ENCODE measurements around the gene RCSD1.

The RCSD1 gene

DNA sequence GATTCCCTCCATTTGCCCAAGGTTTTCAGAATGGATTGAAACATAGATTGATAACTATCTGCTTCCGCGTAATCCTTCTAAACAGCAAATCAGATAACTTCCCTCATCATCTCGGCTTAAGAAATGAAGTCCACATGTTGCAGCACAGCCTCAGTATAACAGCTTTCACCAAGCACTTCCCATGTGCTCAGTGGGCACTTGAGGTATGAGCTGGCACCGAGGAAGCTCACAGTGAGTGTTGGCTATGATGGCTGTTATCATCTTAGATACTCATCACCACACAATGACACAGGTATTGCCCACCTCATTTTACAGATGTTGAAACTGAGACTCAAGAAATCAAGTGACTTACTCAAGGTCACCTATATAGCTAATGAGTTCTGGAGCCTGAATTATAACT, 43.2 kb downstream of the RCSD1 start:
- H3K27ac ChIP-seq: no peak overlapping the region
- TF ChIP-seq, protein P1, sequence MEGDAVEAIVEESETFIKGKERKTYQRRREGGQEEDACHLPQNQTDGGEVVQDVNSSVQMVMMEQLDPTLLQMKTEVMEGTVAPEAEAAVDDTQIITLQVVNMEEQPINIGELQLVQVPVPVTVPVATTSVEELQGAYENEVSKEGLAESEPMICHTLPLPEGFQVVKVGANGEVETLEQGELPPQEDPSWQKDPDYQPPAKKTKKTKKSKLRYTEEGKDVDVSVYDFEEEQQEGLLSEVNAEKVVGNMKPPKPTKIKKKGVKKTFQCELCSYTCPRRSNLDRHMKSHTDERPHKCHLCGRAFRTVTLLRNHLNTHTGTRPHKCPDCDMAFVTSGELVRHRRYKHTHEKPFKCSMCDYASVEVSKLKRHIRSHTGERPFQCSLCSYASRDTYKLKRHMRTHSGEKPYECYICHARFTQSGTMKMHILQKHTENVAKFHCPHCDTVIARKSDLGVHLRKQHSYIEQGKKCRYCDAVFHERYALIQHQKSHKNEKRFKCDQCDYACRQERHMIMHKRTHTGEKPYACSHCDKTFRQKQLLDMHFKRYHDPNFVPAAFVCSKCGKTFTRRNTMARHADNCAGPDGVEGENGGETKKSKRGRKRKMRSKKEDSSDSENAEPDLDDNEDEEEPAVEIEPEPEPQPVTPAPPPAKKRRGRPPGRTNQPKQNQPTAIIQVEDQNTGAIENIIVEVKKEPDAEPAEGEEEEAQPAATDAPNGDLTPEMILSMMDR (IDR thresholded peaks at IDR 0.05; ENCODE audit: low read depth, low read length, missing control alignments): no peak
- no peak for DNase-seq
- in situ Hi-C loops (cut with HindIII; ENCODE audit: low pct_ligation_motif_present, low sequenced_read_pairs): no loop called here
- no peaks in the 10 kb centered on the region for H3K36me3 ChIP-seq (replicated peaks)
- H3K4me3 ChIP-seq (ENCODE audit: low read depth, low read length): no peak overlapping the region
- no peaks in the 10 kb centered on the region for H3K27me3 ChIP-seq (replicated peaks)

GRCh38 chr1:167674156-167674555, 44.1 kb downstream of the RCSD1 start:
- TF ChIP-seq, protein P1 (IDR thresholded peaks at IDR 0.05; ENCODE audit: low read depth, low read length, missing control alignments): no peak
- no peak overlapping the region for H3K27ac ChIP-seq
- no peaks in the 10 kb centered on the region for H3K36me3 ChIP-seq (replicated peaks)
- in situ Hi-C loops (cut with HindIII; ENCODE audit: low pct_ligation_motif_present, low sequenced_read_pairs): no loop called here
- H3K27me3 ChIP-seq (replicated peaks): no peaks in the 10 kb centered on the region
- no peak for DNase-seq
- no peak overlapping the region for H3K4me3 ChIP-seq (ENCODE audit: low read depth, low read length)

GRCh38 chr1:167675440-167675839, 45.4 kb downstream of the RCSD1 start:
- no peak for DNase-seq
- in situ Hi-C loops (cut with HindIII; ENCODE audit: low pct_ligation_motif_present, low sequenced_read_pairs): no loop called here
- no peaks in the 10 kb centered on the region for H3K36me3 ChIP-seq (replicated peaks)

GRCh38 chr1:167676205-167676915, 46.3 kb downstream of the RCSD1 start:
- TF ChIP-seq, protein P1 (IDR thresholded peaks at IDR 0.05; ENCODE audit: low read depth, low read length, missing control alignments): no peak
- Histone ChIP-seq H3K27me3 (replicated peaks) (no peaks in the 10 kb centered on the region), H3K4me3 (ENCODE audit: low read depth, low read length) (no peak overlapping the region), H3K36me3 (replicated peaks) (no peaks in the 10 kb centered on the region), H3K27ac (no peak overlapping the region)
- no peak for DNase-seq
- in situ Hi-C loops (cut with HindIII; ENCODE audit: low pct_ligation_motif_present, low sequenced_read_pairs): no loop called here

More at GRCh38 chr1:167675440-167675839, 45.4 kb downstream of the RCSD1 start:
- Histone ChIP-seq H3K27ac (no peak overlapping the region), H3K4me3 (ENCODE audit: low read depth, low read length) (no peak overlapping the region), H3K27me3 (replicated peaks) (no peaks in the 10 kb centered on the region)
- TF ChIP-seq, protein P1 (IDR thresholded peaks at IDR 0.05; ENCODE audit: low read depth, low read length, missing control alignments): no peak

DNA sequence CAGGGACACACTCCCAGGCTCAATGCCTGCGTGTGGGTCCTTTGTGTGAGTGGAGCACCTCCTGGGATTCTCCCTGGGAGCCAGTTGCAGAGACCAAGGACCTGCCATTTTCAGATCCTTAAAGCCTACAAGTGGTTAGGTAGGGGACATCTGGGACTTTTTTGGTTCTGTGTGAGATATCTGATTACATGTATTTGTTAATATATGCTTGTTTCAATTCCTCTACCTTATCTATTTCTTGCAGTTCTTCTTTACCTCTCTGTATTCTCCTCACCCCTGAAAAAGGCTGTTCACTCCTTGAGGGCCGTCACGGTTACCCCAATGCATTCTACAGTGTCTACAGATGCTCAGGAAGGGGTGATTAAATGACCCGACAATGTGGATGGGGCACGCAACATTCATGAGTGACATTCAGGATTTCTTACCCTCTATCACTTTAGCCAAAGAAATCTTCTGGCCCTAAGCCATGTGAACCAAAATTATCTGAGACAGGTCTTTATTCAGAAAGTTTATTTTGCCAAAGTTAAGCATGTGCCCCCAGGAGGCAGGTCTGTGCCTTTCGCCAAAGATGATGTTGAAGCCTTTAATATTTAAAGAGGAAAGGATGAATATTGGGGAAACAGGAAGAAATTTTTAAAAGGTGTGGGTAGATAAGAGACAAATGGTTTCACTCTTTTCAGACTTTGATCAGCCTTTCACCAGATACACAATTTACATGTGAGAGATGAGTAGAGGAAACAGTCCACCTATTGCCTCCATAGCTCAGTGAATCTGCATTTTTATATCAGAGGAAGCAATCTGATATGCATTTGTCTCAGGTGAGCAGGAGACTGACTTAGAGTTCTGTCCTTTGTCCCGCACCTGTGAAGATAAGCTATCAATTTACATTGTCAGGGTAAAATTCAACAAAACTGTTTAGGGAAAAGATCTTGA, 47.1 kb downstream of the RCSD1 start:
- Histone ChIP-seq H3K27ac (no peak overlapping the region), H3K36me3 (replicated peaks) (no peaks in the 10 kb centered on the region), H3K4me3 (ENCODE audit: low read depth, low read length) (no peak overlapping the region), H3K27me3 (replicated peaks) (no peaks in the 10 kb centered on the region)
- in situ Hi-C loops (cut with HindIII; ENCODE audit: low pct_ligation_motif_present, low sequenced_read_pairs): no loop called here
- no peak for DNase-seq
- TF ChIP-seq, protein P1 (IDR thresholded peaks at IDR 0.05; ENCODE audit: low read depth, low read length, missing control alignments): no peak
